ENCODE measurements around the gene SWT1. TPM values are rescaled to one million over a fixed set of nuclear protein-coding genes. Genes with fewer than 3 reads are reported as not detected.

SWT1 gene
- total and polyA plus RNA-seq, 9 of the 15 experiments (the other 6 are each of a cell fraction or from before 2014, with no cell fraction given): 1.5 to 3.4 (median 2.3) TPM

- no TSS peak for BruUV-seq (replicated peaks)
- Histone ChIP-seq H3K27ac (ENCODE audit: extremely low read depth, low read depth, low read length) (no peak overlapping the region; the same call in 2 of the 3 replicates), H3K4me2 (ENCODE audit: insufficient read depth, low read length) (no peak overlapping the region), H3K9ac (ENCODE audit: insufficient read depth in 1 of 2, low read depth in 2 of 2, low read length in 2 of 2) (no peak overlapping the region; a peak in 2 of 4 replicates), H3K4me3 (no peak overlapping the region), H3K27me3 (ENCODE audit: control insufficient read depth in 2 of 2, insufficient read depth in 2 of 2, low read length in 2 of 2) (no peaks in the 10 kb centered on the region), H4K20me1 (replicated peaks; ENCODE audit: control insufficient read depth, insufficient read depth, low read length) (no peaks in the 10 kb centered on the region), H3K36me3 (ENCODE audit: control insufficient read depth, insufficient read depth, low read length) (peaks cover 34% of the 10 kb centered on the region), H3K9me3 (replicated peaks; ENCODE audit: control insufficient read depth, insufficient read depth, low read depth, low read length) (no peaks in the 10 kb centered on the region), H3K79me2 (ENCODE audit: control insufficient read depth, insufficient read depth, low read length) (no peaks in the 10 kb centered on the region), H2AFZ (ENCODE audit: low read depth, low read length) (no peak overlapping the region), H3K9me1 (ENCODE audit: control insufficient read depth, insufficient read depth, low read length) (no peaks in the 10 kb centered on the region), H3K4me1 (replicated peaks in 1 of 2; ENCODE audit: control insufficient read depth in 2 of 2, insufficient read depth in 2 of 2, low read length in 2 of 2) (peaks cover 9 to 33% of the 10 kb centered on the region in 2 experiments; a peak in 3 of 5 replicates)
- intact Hi-C loops (cut with micrococcal nuclease): no loop called here
- POLR2A ChIA-PET: interaction anchor here (0.9 to 2.4 kb wide), 2 partner anchors 13 to 17 kb away, joined by 3 to 7 read pairs; no protein-coding TSS in a partner anchor
- FAIRE-seq (no peak), ATAC-seq (peak; percentile 38), DNase-seq (ENCODE audit: extremely low read depth in 1 of 4, low spot score in 3 of 4) (no peak)
- WGBS (ENCODE audit: insufficient coverage, low coverage, missing lambda C conversion rate): 61% methylated on average over 4 of the region's 5 CpGs
- in situ Hi-C loops (cut with MboI): no loop called here
- CTCF ChIA-PET (ENCODE audit: low intra/inter-chr PET ratio): no interaction called here
- TF ChIP-seq CEBPB (tag; IDR thresholded peaks at IDR 0.05) (peak; percentile 58), TRIM25 (IDR thresholded peaks at IDR 0.05; ENCODE audit: borderline replicate concordance) (0 out of 2 replicates have a peak, but pooled peaks have one; percentile 71), HMBOX1 (IDR thresholded peaks at IDR 0.05) (no peak), ZBTB40 (IDR thresholded peaks at IDR 0.05) (peak; percentile 84), ZBTB40 (CRISPR knock-in tag; IDR thresholded peaks at IDR 0.05) (peak; percentile 51; the same call in 1 of the 2 replicates), ZNF384 (IDR thresholded peaks at IDR 0.05; ENCODE audit: low read depth, low read length) (peak; percentile 83), TRIM24 (IDR thresholded peaks at IDR 0.05) (0 out of 4 replicates have a peak, but pooled peaks of 1 of the 2 experiments have one; percentile 37), SPI1 (IDR thresholded peaks at IDR 0.05; ENCODE audit: borderline replicate concordance, low read depth, low read length) (0 out of 2 replicates have a peak, but pooled peaks have one; percentile 19), ZBTB8A (IDR thresholded peaks at IDR 0.05; ENCODE audit: partially characterized antibody) (no peak), POLR2A (conservative IDR thresholded peaks at IDR 0.05) (peak; percentile 45; the same call in 1 of the 2 replicates), RCOR1 (IDR thresholded peaks at IDR 0.05; ENCODE audit: borderline replicate concordance in 1 of 2, low read depth in 2 of 2, low read length in 2 of 2) (no peak)
Measured at GRCh38 chr1:185292237-185292636, 135.3 kb downstream of the SWT1 start.
